Stimulated activated CD4-positive, alpha-beta T cell treated with anti-CD3 and anti-CD28 coated beads, Interleukin-1b, Interleukin-23, amount 100 ng/mL, for 1 hour (primary cell): ENCODE data around the gene SCLY.

Source experiments
- DNase-seq, 2 donors: peaks; one replicate each; pipeline ENCODE4 v3.0.0-alpha.2; 2020; ENCODE audit warnings: low read depth in 2 of 2

The SCLY gene

DNA sequence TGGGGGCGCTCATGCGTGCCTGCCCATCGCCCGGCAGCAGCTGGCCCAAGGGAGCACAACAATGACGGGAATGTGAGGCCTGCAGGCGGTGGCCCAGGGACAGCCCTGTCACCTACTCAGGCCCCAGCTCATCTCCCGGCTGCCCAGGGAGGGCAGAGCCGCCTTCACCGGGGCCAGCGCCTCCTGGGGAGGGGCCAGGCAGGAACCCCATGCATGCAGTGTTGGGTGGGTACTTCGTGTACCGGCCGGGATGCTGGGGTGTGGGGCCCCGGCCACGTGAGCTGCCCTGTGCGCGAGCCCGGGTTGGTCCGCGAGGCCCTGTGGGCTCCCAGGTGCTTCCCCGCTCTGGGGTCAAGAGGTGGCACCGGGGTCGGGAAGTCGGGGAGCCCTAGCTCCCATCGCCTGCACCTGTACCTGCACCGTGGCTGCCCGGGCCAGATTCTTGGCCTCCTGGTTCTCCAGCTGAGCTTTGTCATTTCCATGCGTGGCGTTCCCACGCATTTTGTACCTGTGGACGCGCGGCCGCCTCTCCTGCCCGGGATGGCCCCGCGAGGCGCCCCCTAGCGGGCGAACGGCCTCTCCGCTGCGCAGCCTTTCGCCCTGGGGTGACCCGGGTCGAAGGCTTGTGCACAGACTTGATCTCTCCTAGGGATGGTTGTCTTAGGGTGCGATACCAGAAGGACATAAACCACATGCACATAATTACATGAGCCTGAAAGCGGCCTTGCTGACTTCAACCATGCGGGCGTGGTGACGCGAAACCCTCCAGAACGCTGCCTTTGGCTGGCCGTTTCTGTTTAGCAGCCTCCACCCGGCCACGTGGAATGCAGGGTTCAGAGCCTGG, 78.6 kb downstream of the SCLY start:
- no peak for DNase-seq

DNA sequence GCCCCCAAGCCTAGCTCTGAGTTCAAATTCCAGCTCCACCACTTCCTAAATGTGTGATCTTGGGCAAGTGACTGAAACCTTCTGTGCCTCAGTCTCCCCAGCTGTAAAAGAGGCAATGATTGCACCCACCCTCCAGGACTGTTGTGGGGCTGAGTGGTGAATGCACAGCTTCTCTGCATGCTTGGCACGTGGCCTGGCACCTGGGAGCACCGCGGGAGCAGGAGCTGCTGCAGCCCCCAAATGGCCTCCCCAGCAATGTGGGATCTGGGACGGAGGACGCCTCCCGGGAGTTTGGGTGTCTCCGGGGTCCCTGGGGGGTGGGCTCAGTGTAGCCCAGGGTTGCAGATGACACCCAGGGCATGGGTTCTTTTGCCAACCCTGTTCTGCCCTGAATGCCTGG, 79.2 kb downstream of the SCLY start:
- no peak for DNase-seq

- no peak for DNase-seq
Observed at GRCh38 chr2:238140721-238141540, 80.1 kb downstream of the SCLY start.

GRCh38 chr2:238141541-238142318, 80.9 kb downstream of the SCLY start:
- DNase-seq, result no peak

GRCh38 chr2:238142382-238143205, 81.8 kb downstream of the SCLY start:
- no peak for DNase-seq

DNA sequence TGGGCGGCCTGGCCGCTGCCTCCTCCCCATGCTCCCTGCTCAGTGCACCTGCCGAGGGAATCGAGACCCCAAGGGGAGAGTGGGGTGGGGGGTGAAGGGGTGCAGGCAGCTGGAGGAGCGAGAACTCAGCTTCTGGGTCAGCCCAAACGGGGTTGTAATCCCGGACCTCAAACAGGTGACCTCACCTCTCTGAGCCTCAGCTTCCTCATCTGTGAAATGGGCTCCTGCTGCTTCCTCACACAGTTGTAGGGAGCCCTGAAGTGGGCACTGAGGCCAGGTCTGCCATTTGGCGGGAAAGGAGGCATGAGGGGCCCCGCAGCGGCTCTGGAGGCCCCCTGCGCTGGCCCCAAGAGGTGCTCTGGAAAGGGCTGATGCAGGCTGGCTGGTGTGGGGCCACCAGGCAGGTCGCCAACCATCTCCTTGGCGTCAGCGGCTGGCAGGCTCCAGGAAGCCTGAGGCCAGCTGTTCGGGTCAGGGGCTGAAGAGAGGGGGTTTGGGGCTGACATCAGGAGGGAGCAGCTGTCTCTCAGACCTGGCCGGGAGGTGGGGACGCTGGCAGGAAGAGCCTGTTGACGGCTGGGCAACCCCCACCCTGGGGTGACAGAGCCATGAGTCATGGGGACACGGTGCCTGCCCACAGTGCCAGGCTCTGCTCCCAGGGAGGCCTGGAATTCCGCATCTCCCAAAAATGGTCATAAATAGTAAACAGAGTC, 82.6 kb downstream of the SCLY start:
- DNase-seq, result no peak

DNA sequence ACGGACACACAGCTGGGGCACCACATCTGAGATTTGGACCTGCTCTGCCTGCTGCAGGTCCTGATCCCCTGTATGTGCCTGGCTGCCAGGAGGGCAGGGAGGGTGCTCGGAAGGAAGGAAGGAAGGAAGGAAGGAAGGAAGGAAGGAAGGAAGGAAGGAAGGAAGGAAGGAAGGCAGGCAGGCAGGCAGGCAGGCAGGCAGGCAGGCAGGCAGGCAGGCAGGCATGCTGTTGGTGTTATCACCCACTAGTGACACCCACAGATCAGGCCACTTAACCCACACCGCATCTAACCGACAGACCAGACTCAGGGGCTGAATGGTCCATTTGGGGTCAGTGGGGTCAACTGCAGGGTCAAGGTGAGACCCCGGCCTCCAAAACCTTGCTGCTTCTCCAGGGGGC, 83.5 kb downstream of the SCLY start:
- DNase-seq, result no peak

GRCh38 chr2:238145046-238145445, 84.2 kb downstream of the SCLY start:
- no peak for DNase-seq

DNA sequence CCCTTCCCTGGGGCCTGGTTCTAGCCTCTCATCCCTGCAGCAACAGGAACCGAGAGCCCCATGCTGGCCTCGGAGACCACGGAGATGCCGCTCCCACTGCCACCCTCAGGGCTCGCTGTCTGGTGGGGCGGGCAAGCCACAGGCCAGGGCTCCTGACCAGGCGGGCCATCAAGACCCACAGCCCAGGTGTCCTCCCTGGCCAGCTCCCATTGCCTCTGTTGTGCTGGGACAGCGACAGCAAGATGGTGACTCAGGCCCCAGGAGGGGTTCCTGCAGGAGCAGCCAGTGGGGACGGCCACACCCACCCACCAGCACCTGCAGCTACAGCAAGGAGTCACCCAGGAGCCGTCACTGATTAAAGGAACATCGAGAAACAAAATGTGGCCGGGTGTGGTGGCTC, 85.0 kb downstream of the SCLY start:
- no peak for DNase-seq

DNA sequence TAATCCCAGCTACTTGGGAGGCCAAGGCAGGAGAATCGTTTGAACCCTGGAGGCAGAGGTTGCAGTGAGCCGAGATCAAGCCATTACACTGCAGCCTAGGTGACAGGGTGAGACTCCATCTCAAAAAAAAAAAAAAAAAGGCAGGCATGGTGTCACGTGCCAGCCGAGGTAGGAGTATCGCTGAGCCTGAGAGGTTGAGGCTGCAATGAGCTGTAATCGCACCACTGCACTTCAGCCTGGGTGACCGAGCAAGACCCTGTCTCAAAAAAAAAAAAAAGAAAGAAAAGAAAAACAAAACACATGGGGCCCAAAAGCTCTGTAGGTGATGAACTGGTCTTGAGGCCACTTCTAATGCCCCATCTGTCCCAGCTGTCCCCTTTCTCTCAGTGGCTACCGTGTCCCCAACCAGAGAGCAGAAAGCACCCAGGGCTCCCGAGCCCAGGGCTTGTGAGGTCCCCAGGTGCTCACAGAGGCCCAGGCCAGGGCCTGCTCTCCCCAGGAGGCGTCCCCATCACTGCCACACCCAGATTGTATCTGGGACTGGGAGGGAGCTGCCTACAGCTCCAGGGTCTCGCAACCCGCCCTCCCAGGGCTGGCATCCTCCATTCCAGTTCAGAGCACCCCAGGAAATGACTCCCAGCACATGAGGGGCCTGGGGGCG, 86.2 kb downstream of the SCLY start:
- no peak for DNase-seq

DNA sequence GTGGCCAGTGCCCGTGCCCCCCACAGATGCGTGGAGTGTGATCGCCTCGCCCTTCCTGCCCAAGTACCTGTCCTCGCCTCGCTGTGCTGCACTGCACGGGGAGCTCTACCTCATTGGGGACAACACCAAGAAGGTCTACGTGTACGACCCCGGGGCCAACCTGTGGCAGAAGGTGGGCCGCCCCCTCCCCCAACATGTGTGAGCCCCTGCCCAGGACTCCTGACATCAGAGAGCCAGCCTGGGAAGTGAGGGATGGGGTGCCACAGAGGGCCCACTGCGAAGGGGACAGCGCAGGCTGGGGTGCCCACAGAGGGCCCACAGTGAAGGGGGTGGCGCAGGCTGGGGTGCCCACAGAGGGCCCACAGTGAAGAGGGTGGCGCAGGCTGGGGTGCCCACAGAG, 88.2 kb downstream of the SCLY start:
- no peak for DNase-seq
